Stimulated activated CD4-positive, alpha-beta T cell treated with anti-CD3 and anti-CD28 coated beads, Interleukin-12 subunit alpha, Interleukin-12 subunit beta, amount 100 ng/mL, for 4 hours (primary cell): ENCODE data around the gene CACNB2.
"Not testable (repeated sequence)": the region's sequence is repeated elsewhere in the genome, so short reads cannot be mapped to it uniquely, and the experiment has no call there.

Experiments used
- DNase-seq: peaks from one replicate; pipeline ENCODE4 v3.0.0-alpha.2; 2020

CACNB2 gene

GRCh38 chr10:18149196-18149800, 9.1 kb downstream of the CACNB2 start:
- DNase-seq = no peak

DNA sequence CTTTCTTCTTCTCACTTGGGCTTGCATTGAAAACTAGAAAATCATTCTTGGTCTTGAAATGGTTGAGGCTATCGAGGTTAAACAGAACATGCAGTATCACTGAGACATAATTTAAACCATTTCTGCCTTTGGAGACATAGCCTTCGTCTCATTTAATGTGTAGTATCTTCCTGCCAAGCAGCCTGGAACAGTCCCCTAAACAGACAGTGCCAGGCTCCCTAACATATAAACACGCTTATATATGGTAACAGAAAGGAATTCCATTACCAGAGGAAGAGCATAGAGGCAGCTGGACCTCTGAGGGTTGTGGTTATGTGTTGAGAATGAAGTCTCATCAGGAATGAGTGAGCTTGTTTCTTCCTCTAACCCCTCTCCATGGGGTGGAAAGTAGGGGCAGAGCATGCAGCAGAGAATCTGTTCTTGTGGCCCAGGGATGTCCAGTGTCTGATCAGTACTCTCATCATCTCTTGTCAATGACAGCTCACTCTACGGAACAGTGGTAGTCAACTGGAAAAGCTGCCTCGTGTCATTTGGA, 11.2 kb downstream of the CACNB2 start:
- no peak for DNase-seq

DNA sequence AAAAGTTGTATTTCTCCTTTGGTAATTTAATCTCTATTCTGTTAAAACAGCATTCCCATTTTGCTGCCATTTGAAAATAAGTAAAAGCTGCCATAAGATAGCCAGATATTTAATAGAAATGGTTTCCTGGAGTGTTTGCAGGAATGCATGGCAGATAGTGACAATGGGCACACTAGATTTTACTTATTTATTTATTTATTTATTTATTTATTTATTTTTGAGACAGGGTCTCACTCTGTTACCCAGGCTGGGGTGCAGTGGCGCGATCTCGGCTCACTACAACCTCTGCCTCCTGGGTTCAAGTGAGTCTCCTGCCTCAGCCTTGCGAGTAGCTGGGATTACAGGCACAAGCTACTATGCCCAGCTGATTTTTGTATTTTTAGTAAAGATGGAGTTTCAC, 13.2 kb downstream of the CACNB2 start:
- DNase-seq = not testable (repeated sequence)

- DNase-seq = no peak
Observed at GRCh38 chr10:18155321-18155720, 15.1 kb downstream of the CACNB2 start.

DNA sequence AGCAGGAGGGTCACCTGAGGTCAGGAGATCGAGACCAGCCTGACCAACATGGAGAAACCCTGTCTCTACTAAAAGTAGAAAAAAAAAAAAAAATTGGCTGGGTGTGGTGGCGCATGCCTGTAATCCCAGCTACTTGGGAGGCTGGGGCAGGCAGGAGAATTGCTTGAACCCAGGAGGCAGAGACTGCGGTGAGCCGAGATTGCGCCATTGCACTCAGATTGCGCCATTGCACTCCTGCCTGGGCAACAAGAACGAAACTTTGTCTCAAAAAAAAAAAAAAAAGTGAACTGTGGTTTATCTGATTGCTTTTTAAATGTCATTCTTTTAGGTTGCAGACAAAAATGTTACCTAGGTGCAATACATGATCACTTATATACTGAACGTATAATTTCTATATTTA, 16.6 kb downstream of the CACNB2 start:
- not testable (repeated sequence) for DNase-seq

DNA sequence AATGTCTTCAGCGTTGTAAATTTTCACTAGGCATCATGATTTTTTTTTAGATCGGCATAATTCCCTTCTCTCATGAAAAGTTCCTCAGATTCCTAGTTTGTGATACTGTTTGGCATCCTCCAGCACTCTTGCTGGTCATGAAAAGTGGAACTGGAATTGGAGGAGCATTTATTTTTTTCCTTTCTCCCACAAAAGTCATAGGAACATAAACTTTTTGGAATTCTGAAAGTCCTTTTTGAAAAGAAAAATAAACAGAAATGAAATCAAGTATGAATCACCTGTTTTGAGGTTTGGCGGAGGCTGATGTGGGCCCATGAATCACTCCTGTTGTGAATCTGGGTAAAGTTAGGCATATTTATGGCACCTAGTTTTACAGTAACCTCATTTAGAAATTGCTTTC, 17.7 kb downstream of the CACNB2 start:
- no peak for DNase-seq

GRCh38 chr10:18158773-18159265, 18.6 kb downstream of the CACNB2 start:
- DNase-seq = no peak

DNA sequence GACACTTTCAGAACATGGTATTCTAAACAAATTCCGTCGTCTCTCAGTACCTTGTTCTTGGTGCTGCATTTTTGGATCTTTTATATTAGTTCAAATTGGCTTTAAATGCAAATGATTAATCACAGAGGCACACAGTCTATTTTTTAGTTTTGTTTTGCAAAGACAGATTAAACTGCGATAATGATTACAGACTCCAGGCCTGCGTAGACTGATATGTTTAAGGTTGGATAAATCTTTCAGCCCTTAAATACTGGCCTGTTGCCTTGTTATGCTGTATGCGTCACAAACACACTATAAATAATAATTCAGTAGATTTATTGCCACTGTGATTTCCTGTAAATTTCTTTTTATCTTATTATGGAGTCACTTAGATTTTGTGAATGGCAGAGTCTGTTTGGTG, 19.3 kb downstream of the CACNB2 start:
- DNase-seq = no peak

GRCh38 chr10:18162021-18162627, 21.9 kb downstream of the CACNB2 start:
- DNase-seq = no peak

GRCh38 chr10:18164093-18164492, 23.9 kb downstream of the CACNB2 start:
- no peak for DNase-seq

- DNase-seq = no peak
Observed at GRCh38 chr10:18164748-18165361, 24.6 kb downstream of the CACNB2 start.

- no peak for DNase-seq
Observed at GRCh38 chr10:18178854-18179483, 38.7 kb downstream of the CACNB2 start.

DNA sequence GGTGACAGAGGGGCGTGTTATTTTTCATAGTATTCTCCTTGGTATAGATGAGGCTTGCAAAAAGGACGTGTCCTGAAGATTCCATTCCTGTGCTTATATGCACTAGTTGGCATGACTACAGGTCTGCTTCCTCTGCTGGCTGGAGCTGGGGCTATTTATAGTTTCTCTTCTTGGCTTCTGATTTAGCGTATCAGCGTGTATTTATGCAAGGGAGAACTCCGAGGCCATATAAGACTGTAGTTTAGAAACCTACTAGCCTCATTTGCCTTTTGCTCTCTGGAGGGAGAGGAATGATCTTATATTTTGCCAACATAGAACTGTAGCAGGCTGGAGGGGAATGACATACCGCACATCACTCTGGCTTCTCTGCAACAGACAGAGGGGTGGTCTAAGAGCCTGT, 39.7 kb downstream of the CACNB2 start:
- no peak for DNase-seq

- DNase-seq = not testable (repeated sequence)
Observed at GRCh38 chr10:18181382-18181781, 41.2 kb downstream of the CACNB2 start.

- no peak for DNase-seq
Observed at GRCh38 chr10:18185621-18186020, 45.4 kb downstream of the CACNB2 start.

DNA sequence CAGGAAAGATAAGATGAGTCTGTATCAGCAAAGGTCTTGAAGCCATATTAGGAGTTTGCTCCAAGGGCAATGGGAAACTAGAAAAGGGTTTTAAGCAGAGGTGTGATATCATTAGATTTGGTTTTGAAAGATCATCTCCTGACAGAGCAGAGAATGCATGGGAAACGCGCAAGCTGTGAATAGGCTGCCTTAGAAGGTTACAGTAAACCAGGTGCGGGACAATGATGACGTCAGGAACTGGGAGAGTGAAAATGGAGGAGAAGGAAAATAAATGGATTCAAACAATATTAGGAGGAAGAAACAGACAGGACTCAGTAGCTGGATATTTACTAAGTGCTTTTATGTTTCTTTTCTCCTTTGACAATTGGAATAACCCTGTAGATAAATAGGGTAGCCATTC, 50.6 kb downstream of the CACNB2 start:
- DNase-seq = no peak

GRCh38 chr10:18194634-18195033, 54.4 kb downstream of the CACNB2 start:
- DNase-seq = no peak

GRCh38 chr10:18195060-18195799, 55.0 kb downstream of the CACNB2 start:
- DNase-seq = no peak

- DNase-seq = no peak
Observed at GRCh38 chr10:18196806-18197550, 56.8 kb downstream of the CACNB2 start.

- no peak for DNase-seq
Observed at GRCh38 chr10:18197706-18198105, 57.5 kb downstream of the CACNB2 start.

DNA sequence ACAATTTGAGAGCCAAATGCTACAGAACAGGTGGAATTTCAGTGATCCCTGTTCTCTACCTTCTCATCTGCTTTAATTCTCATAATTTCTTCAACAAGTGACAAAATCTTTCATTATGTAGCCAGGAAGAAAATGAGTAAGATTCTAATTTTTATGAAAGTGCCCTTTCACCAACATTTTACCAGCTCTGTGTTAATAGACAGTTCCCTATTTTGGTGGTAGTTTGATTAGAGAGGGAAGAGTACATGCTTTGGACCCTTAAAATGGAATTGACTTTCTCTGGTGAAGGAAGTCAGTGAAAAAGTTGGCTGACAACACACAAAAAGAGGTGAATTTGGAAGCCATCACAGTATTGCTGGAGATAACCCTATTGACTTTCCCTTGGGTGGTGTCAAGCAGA, 61.7 kb downstream of the CACNB2 start:
- DNase-seq = no peak
